Stomach (tissue), 9 donors: ENCODE data around the gene CARD10. TPM values are rescaled to one million over a fixed set of nuclear protein-coding genes. Genes with fewer than 3 reads are reported as not detected.

Experiments
- DNase-seq, 2 donors: peaks; one replicate each; pipeline versions ENCODE4 v3.0.0 to v3.0.0-alpha.2; 2013 to 2019
- H3K27ac ChIP-seq, 5 donors: fragments of 200-600 bp in 4 of 5; sonication (generic) in 4 of 5; one replicate each; pipeline ENCODE4 v1.5.1; 2013 to 2019; ENCODE audit warnings: mild to moderate bottlenecking in 1 of 5, moderate library complexity in 1 of 5
- H3K27me3 ChIP-seq, 3 donors: fragments of 200-600 bp; sonication (generic); one replicate each; pipeline ENCODE4 v1.5.1; 2017 to 2019; ENCODE audit warnings: mixed run types in 1 of 3
- H3K36me3 ChIP-seq, 4 donors: fragments of 200-600 bp; sonication (generic); 1 replicate in 3 of 4; 2 replicates in 1 of 4; pipeline ENCODE4 v1.5.1; 2016 to 2019
- H3K4me1 ChIP-seq, 4 donors: fragments of 200-600 bp; sonication (generic); one replicate each; pipeline ENCODE4 v1.5.1; 2016 to 2019
- H3K4me3 ChIP-seq, 4 donors: fragments of 200-600 bp; sonication (generic) in 3 of 4; one replicate each; pipeline ENCODE4 v1.5.1; 2016 to 2019; ENCODE audit warnings: mild to moderate bottlenecking in 1 of 4
- H3K9me3 ChIP-seq, 4 donors: fragments of 200-600 bp; sonication (generic); one replicate each; pipeline ENCODE4 v1.5.1; 2016 to 2019
- EP300 ChIP-seq: sonication (generic); formaldehyde crosslinking; IDR thresholded peaks from one replicate; pipeline ENCODE4 v1.6.1; 2017; ENCODE audit warnings: antibody characterized with exemption
- POLR2A ChIP-seq, 4 donors: fragments of 450-650 bp; IDR thresholded peaks; one replicate each; pipeline ENCODE4 v1.6.1; 2016; ENCODE audit warnings: antibody characterized with exemption in 4 of 4, control low read depth in 2 of 4, mild to moderate bottlenecking in 1 of 4, moderate library complexity in 1 of 4
- POLR2AphosphoS5 ChIP-seq, 3 donors: sonication (generic); formaldehyde crosslinking; IDR thresholded peaks; one replicate each; pipeline ENCODE4 v1.6.1; 2016; ENCODE audit warnings: antibody characterized with exemption in 3 of 3
- WGBS, 5 donors: extraction: QIAGEN DNeasy Blood & Tissue Kit in 3 of 5; methylation state at CpG; one replicate each; pipeline versions ENCODE4 v1.1.5 to v1.1.7; 2013 to 2018; 5-methylcytosine and 5-hydroxymethylcytosine counted together
- intact Hi-C: fragments of 100-400 bp; cut with DNase I; formaldehyde crosslinking; loops from one replicate; pipeline ENCODE4 v1.15.1; 2023; ENCODE audit warnings: low total_unique reads
- polyA plus RNA-seq, 3 donors: library from polyadenylated mRNA; stranded (reverse); fragments of 200-250 nt; gene quantifications; one replicate each; pipeline ENCODE4 v1.2.3, GENCODE V29; 2013
- total RNA-seq, 5 donors: library from RNA; depleted of rRNA; stranded (reverse); fragments of >200 nt; gene quantifications; one replicate each; pipeline versions ENCODE4 v1.1.0 to v1.2.3, GENCODE V29; 2014 to 2016
- TF ChIP-seq, protein P1 (sequence below), 7 experiments: fragments of 450-650 bp in 4 of 7; fragments of 200-600 bp in 3 of 7; sonication (generic) in 3 of 7; IDR thresholded peaks; one replicate each; pipeline ENCODE4 v1.5.1; 2016 to 2019; ENCODE audit warnings: antibody characterized with exemption in 7 of 7, control low read depth in 2 of 7, mild to moderate bottlenecking in 1 of 7
- donor health status: healthy with polysubstance abuse.
- donor health status: Bipolar disorder and iron deficiency.
- donor health status: healthy.

CARD10 gene
- total and polyA plus RNA-seq, 8 donors: 5.5 to 120 (median 15.7) TPM

DNA sequence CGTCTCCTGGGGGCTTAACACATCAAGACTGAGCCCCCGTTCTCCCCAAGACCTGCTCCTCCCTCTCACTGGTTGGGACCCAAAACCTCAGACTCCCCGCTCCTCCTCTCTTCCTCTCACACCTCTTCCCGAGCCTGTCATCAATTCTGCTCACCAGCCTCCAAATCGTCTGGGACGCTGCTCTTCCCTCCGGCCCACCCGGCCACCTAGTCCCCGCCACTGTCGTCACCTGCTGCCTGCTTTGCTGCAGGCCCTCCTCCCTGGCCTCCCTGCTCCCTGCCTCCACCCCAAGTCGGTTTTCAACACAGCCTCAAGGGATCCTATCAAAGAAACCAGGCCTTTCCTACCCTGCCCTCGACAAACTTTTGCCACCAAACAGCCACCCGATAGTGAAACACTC, 36.2 kb downstream of the CARD10 start:
- H3K27ac ChIP-seq: peak overlapping the region in 2 of 5 donors; percentile 15 to 83

DNA sequence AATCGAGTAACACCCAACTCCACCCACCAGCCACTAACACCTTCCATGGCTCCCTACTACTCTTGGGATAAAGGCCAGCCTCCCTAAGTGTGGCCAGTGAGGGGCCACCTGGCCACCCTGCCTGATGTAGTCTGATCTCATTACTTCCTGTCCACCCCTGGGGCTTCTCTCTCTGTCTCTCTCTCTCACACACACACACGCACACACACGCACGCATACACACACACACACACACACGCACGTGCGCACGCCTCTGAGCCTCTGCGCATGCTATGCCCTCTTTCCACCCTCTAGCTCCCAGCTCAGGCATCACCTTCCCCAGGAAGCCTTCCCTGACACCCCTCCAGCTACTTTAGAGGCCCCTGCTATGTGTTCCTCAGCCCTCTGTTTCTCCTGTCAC, 37.0 kb downstream of the CARD10 start:
- peaks cover 4 to 28% (median 13%) of the 10 kb centered on the region in 4 donors for H3K36me3 ChIP-seq

More for the DNA sequence above, 36.2 kb downstream of the CARD10 start:
- 76 to 84% (median 79%) methylated on average over 13 of the region's 13 CpGs for WGBS, 5 donors
- no peak for DNase-seq
- Histone ChIP-seq H3K4me1 (peaks cover 22 to 33% (median 29%) of the 10 kb centered on the region in 4 donors), H3K4me3 (no peak overlapping the region), H3K27me3 (peaks cover 0 to 58% (median 4%) of the 10 kb centered on the region in 3 donors), H3K36me3 (peaks cover under 1 to 20% (median 10%) of the 10 kb centered on the region in 4 donors), H3K9me3 (no peaks in the 10 kb centered on the region)
- TF ChIP-seq, protein P1, sequence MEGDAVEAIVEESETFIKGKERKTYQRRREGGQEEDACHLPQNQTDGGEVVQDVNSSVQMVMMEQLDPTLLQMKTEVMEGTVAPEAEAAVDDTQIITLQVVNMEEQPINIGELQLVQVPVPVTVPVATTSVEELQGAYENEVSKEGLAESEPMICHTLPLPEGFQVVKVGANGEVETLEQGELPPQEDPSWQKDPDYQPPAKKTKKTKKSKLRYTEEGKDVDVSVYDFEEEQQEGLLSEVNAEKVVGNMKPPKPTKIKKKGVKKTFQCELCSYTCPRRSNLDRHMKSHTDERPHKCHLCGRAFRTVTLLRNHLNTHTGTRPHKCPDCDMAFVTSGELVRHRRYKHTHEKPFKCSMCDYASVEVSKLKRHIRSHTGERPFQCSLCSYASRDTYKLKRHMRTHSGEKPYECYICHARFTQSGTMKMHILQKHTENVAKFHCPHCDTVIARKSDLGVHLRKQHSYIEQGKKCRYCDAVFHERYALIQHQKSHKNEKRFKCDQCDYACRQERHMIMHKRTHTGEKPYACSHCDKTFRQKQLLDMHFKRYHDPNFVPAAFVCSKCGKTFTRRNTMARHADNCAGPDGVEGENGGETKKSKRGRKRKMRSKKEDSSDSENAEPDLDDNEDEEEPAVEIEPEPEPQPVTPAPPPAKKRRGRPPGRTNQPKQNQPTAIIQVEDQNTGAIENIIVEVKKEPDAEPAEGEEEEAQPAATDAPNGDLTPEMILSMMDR (IDR thresholded peaks at IDR 0.05): no peak
- TF ChIP-seq POLR2AphosphoS5 (IDR thresholded peaks at IDR 0.05): no peak
- TF ChIP-seq POLR2A (IDR thresholded peaks at IDR 0.05): no peak
- no peak for TF ChIP-seq EP300
- intact Hi-C loops: no loop called here

DNA sequence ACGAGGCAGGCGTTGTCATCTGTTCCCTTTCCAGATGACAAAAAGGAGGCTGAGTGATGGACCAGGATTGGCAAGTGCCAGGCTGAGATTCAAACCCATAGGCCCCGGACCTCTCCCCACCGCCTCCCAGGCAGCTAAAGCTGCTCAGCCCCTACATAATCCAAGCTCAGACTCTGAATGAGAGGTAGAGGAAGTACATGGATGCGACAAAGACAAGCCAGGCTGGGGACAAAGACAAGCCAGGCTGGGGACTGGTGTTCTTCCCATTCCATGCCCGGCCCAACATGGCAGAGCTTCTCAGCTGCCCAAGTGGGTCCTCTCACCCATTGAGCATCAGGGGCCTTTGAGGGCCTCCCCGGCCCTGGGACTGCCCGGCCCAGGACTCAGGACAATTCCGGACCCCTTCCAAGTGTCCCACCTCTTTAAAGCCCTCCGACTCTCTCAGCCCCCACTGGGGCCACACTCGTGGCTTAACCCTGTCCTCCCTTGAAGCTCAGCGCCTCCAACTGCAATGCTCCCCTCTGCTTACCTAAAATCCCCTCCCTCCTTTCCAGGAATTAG, 37.8 kb downstream of the CARD10 start:
- H3K9me3 ChIP-seq: no peaks in the 10 kb centered on the region
- WGBS, 5 donors: 80 to 90% (median 83%) methylated on average over 12 of the region's 12 CpGs
- peaks cover 4 to 36% (median 17%) of the 10 kb centered on the region in 4 donors for H3K36me3 ChIP-seq
- TF ChIP-seq EP300 (no peak), POLR2A (IDR thresholded peaks at IDR 0.05) (no peak), POLR2AphosphoS5 (IDR thresholded peaks at IDR 0.05) (no peak)
- TF ChIP-seq, protein P1 (IDR thresholded peaks at IDR 0.05): no peak
- peaks cover 0 to 66% (median 4%) of the 10 kb centered on the region in 3 donors for H3K27me3 ChIP-seq
- H3K4me3 ChIP-seq: no peak overlapping the region
- H3K27ac ChIP-seq: no peak overlapping the region
- intact Hi-C loops: no loop called here
- H3K4me1 ChIP-seq: peaks cover 15 to 27% (median 22%) of the 10 kb centered on the region in 4 donors
- DNase-seq: no peak

More for the DNA sequence above, 37.0 kb downstream of the CARD10 start:
- intact Hi-C loops: no loop called here
- Histone ChIP-seq H3K4me1 (peaks cover 22 to 33% (median 29%) of the 10 kb centered on the region in 4 donors), H3K27me3 (peaks cover 0 to 58% (median 4%) of the 10 kb centered on the region in 3 donors), H3K9me3 (no peaks in the 10 kb centered on the region), H3K27ac (no peak overlapping the region), H3K4me3 (no peak overlapping the region)
- WGBS, 5 donors: 81 to 89% (median 86%) methylated on average over 9 of the region's 9 CpGs
- TF ChIP-seq POLR2AphosphoS5 (IDR thresholded peaks at IDR 0.05): no peak
- TF ChIP-seq EP300: no peak
- no peak for TF ChIP-seq POLR2A (IDR thresholded peaks at IDR 0.05)
- TF ChIP-seq, protein P1 (IDR thresholded peaks at IDR 0.05): no peak
- DNase-seq: no peak

DNA sequence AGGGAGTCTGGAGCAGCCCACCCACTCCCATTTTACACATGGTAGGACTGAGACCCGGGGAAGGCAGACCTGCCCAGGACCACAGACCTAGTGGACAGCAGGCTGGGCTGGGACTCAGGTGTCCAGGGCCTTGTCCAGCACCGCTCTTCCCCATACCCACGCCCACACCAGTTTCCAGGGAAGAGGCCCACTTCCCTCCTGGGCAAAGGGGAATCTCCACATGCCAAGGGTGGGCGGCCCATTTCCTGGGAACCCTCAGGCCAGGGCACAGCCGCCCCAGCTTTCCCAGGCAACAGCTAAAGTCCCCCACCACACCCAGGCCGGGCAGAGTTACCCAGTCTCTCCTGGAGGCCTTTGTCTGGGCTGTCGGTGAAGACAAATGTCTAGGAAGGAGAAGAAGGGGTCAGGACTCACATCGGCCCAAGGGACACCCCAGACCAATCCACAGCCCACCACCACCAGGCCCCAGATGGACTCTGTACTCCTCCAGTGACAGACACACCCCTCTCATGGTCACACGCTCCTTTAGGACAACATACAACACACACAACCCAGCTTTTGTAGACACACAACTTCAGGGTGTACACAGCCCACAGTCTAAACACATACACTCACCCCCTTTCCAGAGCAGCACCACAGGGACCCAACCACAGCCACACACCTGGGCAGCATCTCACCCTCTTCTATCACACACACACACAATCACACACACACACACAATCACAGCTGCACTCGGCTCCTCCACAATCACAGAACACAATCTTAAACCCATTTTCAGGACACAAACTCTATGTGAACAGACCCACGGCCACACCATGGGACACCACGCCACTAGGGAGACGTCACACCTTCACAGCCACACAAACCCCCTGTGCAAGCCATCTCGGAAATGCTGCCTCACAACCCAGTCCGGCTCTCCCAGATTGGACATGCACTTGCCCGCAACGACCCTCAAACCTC, 38.5 kb downstream of the CARD10 start:
- no peak overlapping the region for H3K4me3 ChIP-seq
- DNase-seq: no peak
- peaks cover 9 to 20% (median 14%) of the 10 kb centered on the region in 4 donors for H3K4me1 ChIP-seq
- no peak overlapping the region for H3K27ac ChIP-seq
- intact Hi-C loops: no loop called here
- peaks cover 0 to 64% (median under 1%) of the 10 kb centered on the region in 3 donors for H3K27me3 ChIP-seq
- H3K36me3 ChIP-seq: peaks cover 4 to 41% (median 18%) of the 10 kb centered on the region in 4 donors
- 76 to 87% (median 80%) methylated on average over 12 to 17 of the region's 17 CpGs for WGBS, 5 donors
- TF ChIP-seq, protein P1 (IDR thresholded peaks at IDR 0.05): no peak
- TF ChIP-seq POLR2A (IDR thresholded peaks at IDR 0.05): no peak
- TF ChIP-seq POLR2AphosphoS5 (IDR thresholded peaks at IDR 0.05): no peak
- TF ChIP-seq EP300: no peak
- H3K9me3 ChIP-seq: no peaks in the 10 kb centered on the region
